Body of pancreas (tissue), 4 donors: Measurements from ENCODE around the gene PBX1.

Experiments
- POLR2A ChIP-seq, 3 donors: fragments of 450-650 bp; IDR thresholded peaks; one replicate each; pipeline ENCODE4 v1.6.1; 2016; ENCODE audit warnings: antibody characterized with exemption in 3 of 3, mild to moderate bottlenecking in 2 of 3
- TF ChIP-seq, protein P1 (sequence below), 7 experiments: fragments of 450-650 bp in 4 of 7; fragments of 200-600 bp in 3 of 7; sonication (generic) in 3 of 7; IDR thresholded peaks; one replicate each; pipeline ENCODE4 v1.5.1; 2016 to 2019; ENCODE audit warnings: antibody characterized with exemption in 7 of 7

DNA sequence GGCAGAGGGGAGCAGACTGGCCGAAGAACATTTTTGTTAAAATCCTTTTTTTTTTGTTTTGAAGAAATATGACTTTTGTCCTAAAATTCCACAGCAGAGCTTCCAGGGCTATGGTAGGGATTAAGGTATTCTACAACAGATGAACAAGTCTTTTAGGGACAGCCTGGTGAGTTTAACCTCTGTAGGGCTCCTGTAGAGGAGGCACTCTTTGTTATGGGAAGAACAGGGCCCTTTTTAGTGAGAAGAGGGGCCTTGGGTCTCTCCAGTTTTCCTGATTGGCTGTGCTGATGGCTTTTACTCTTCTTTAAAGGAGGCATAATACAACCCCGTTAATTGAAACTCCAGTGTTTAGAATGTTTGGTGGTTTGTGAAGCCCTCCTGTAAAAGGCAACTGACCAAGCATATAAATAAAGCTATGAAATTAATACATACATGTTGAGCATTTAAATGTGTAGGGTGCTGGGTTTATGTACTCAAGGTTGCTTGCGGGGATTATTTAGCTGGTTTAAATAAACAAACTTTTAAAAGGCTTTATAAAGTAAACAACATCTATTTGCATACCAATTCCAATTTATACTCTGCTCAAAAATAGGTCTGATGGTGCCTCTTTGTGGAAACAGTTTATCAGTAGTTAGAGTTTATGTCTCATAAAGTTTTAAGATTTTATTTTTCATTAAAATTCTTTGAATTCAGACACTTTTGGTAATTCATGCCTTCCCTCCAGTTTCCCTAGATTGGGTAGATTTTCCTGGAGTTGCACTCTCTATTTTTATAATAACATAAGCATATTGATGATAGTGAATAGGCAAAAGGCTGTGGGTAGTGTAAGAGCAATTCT is 46.5 kb downstream of the PBX1 start:
- no peak for TF ChIP-seq POLR2A (IDR thresholded peaks at IDR 0.05)
- TF ChIP-seq, protein P1, sequence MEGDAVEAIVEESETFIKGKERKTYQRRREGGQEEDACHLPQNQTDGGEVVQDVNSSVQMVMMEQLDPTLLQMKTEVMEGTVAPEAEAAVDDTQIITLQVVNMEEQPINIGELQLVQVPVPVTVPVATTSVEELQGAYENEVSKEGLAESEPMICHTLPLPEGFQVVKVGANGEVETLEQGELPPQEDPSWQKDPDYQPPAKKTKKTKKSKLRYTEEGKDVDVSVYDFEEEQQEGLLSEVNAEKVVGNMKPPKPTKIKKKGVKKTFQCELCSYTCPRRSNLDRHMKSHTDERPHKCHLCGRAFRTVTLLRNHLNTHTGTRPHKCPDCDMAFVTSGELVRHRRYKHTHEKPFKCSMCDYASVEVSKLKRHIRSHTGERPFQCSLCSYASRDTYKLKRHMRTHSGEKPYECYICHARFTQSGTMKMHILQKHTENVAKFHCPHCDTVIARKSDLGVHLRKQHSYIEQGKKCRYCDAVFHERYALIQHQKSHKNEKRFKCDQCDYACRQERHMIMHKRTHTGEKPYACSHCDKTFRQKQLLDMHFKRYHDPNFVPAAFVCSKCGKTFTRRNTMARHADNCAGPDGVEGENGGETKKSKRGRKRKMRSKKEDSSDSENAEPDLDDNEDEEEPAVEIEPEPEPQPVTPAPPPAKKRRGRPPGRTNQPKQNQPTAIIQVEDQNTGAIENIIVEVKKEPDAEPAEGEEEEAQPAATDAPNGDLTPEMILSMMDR (IDR thresholded peaks at IDR 0.05): no peak
